ENCODE results near the gene EZH1.

EZH1 gene

DNA sequence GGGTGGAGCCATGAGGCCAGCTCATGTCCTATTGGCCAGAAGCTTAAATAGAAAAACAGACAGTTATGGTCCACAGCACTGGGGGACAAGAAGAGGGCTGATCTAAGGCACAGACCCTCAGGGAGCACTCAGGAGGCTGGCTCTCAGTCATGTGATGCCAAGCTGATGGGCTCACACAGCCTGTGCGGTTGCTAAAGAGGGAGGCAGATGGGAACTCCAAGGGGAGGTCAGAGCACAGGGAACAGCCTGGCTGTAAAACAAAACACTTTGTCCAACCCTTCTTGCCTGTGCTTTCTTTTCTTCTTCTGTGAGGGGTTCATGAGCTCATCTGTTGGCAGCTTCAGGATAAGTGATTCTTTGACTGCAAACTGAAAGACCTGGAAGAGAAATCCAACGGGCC lies 35.3 kb downstream of the EZH1 start:
- Histone ChIP-seq H3K36me3 (peaks cover 96 to 100% (median 98%) of the 10 kb centered on the region in 11 experiments), H3K4me3 (no peak overlapping the region; a peak in 1 of 20 replicates), H3K27me3 (no peaks in the 10 kb centered on the region), H3K27ac (peak overlapping the region in 4 of 11 experiments; percentile 12 to 37 (median 22); a peak in 3 of 22 replicates), H3K9me3 (replicated peaks in 1 of 11) (no peaks in the 10 kb centered on the region), H3K4me2 (peak overlapping the region in 6 of 11 experiments; percentile 18 to 63 (median 54); a peak in 11 of 22 replicates), H3K9ac (peak overlapping the region in 4 of 11 experiments; percentile 11 to 58 (median 56); a peak in 8 of 22 replicates), H3K4me1 (peaks cover 0 to 19% (median 11%) of the 10 kb centered on the region in 10 experiments; a peak in 12 of 20 replicates), H4K20me1 (peaks cover 0 to 8% (median 0%) of the 10 kb centered on the region in 11 experiments; a peak in 1 of 22 replicates)
- no peak for TF ChIP-seq Cebpa-rat (IDR thresholded peaks at IDR 0.05)

GRCh38 chr17:42708588-42708987 lies 36.3 kb downstream of the EZH1 start:
- peaks cover 96 to 100% (median 99%) of the 10 kb centered on the region in 11 experiments for H3K36me3 ChIP-seq
- H3K4me3 ChIP-seq = no peak overlapping the region
- H3K9me3 ChIP-seq (replicated peaks in 1 of 11) = no peaks in the 10 kb centered on the region
- H3K4me2 ChIP-seq = no peak overlapping the region
- H3K4me1 ChIP-seq = peaks cover 0 to 19% (median 11%) of the 10 kb centered on the region in 10 experiments; a peak in 12 of 20 replicates
- no peak for TF ChIP-seq Cebpa-rat (IDR thresholded peaks at IDR 0.05)
- H3K9ac ChIP-seq = no peak overlapping the region
- H3K27me3 ChIP-seq = no peaks in the 10 kb centered on the region
- H3K27ac ChIP-seq = no peak overlapping the region
- H4K20me1 ChIP-seq = peaks cover 0 to 8% (median 0%) of the 10 kb centered on the region in 11 experiments; a peak in 1 of 22 replicates

- H3K4me3 ChIP-seq = no peak overlapping the region
- no peaks in the 10 kb centered on the region for H3K27me3 ChIP-seq
- H3K9me3 ChIP-seq (replicated peaks in 1 of 11) = no peaks in the 10 kb centered on the region
- H3K4me2 ChIP-seq = no peak overlapping the region
- TF ChIP-seq Cebpa-rat (IDR thresholded peaks at IDR 0.05) = no peak
- peaks cover 0 to 19% (median 11%) of the 10 kb centered on the region in 10 experiments; a peak in 12 of 20 replicates for H3K4me1 ChIP-seq
- H3K27ac ChIP-seq = no peak overlapping the region
- peaks cover 98 to 100% (median 100%) of the 10 kb centered on the region in 11 experiments for H3K36me3 ChIP-seq
- H3K9ac ChIP-seq = no peak overlapping the region
- H4K20me1 ChIP-seq = peaks cover 0 to 10% (median 0%) of the 10 kb centered on the region in 11 experiments; a peak in 1 of 22 replicates
Measured at GRCh38 chr17:42706732-42707131, 38.1 kb downstream of the EZH1 start.

DNA sequence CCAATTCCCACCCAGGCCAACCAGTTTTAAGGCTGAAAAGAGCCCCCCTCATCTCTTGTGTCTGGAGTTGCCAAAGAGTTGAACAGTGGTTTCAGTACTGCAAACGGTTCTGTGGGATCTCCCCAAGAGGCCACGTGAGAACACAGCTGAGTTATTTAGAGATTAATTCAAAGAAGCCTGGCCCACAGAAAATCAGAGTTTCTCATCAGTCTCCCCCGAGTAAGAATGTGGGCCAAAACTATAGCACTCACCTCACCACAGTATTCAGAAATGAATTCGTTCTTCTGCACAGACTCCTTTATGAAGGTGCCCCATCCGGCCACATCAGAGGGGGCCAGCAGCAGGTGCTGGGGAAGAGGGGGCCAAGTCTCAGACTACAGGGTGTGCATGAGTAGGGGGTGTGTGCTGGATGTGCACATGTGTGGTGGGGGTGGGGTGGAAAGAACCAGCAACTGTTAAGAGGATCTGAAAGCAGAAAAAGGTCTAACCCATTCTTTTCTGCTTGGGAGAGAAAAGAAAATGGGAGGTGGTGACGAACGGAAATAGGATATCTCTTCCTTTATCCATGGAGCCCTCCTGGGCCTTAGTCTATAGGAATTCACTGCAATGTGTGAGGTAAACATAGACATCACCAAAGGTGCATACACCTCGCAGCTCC lies 39.9 kb downstream of the EZH1 start:
- H3K4me1 ChIP-seq = peaks cover 0 to 12% (median 6%) of the 10 kb centered on the region in 10 experiments; a peak in 12 of 20 replicates
- H3K9ac ChIP-seq = no peak overlapping the region
- H3K36me3 ChIP-seq = peaks cover 97 to 100% (median 100%) of the 10 kb centered on the region in 11 experiments
- TF ChIP-seq Cebpa-rat (IDR thresholded peaks at IDR 0.05) = no peak
- H4K20me1 ChIP-seq = peaks cover 0 to 18% (median 0%) of the 10 kb centered on the region in 11 experiments; a peak in 1 of 22 replicates
- H3K27ac ChIP-seq = no peak overlapping the region
- H3K27me3 ChIP-seq = no peaks in the 10 kb centered on the region
- H3K9me3 ChIP-seq (replicated peaks in 1 of 11) = no peaks in the 10 kb centered on the region
- no peak overlapping the region for H3K4me2 ChIP-seq
- H3K4me3 ChIP-seq = no peak overlapping the region

DNA sequence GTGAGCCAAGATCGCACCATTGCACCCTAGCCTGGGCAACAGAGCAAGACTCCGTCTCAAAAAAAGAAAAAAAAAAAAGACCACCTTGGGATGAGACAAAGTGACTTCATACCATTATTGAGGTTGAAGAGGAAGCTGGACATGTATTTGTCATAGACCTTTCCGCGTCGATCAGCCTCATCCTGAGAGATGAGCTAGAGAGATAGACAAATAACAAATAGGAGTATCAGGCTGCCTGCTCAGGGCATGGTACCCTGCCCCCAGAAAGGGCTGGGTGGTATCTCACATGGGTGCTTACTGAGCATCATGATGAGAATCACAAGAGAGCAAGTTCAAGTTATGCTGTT lies 40.4 kb downstream of the EZH1 start:
- H4K20me1 ChIP-seq = peaks cover 0 to 18% (median 0%) of the 10 kb centered on the region in 11 experiments; a peak in 2 of 22 replicates
- H3K4me3 ChIP-seq = no peak overlapping the region
- no peak overlapping the region for H3K9ac ChIP-seq
- H3K27ac ChIP-seq = no peak overlapping the region
- H3K9me3 ChIP-seq (replicated peaks in 1 of 11) = no peaks in the 10 kb centered on the region
- TF ChIP-seq Cebpa-rat (IDR thresholded peaks at IDR 0.05) = no peak
- H3K4me2 ChIP-seq = no peak overlapping the region
- H3K27me3 ChIP-seq = no peaks in the 10 kb centered on the region
- H3K4me1 ChIP-seq = peaks cover 0 to 7% (median 1%) of the 10 kb centered on the region in 10 experiments; a peak in 9 of 20 replicates
- H3K36me3 ChIP-seq = peaks cover 97 to 100% (median 99%) of the 10 kb centered on the region in 11 experiments

GRCh38 chr17:42702446-42702845 lies 42.4 kb downstream of the EZH1 start:
- Histone ChIP-seq H3K4me3 (no peak overlapping the region), H3K27ac (no peak overlapping the region), H3K27me3 (no peaks in the 10 kb centered on the region), H3K9ac (no peak overlapping the region), H4K20me1 (peaks cover 0 to 18% (median 0%) of the 10 kb centered on the region in 11 experiments; a peak in 2 of 22 replicates), H3K36me3 (peaks cover 84 to 97% (median 92%) of the 10 kb centered on the region in 11 experiments), H3K4me2 (no peak overlapping the region), H3K9me3 (replicated peaks in 1 of 11) (no peaks in the 10 kb centered on the region), H3K4me1 (no peaks in the 10 kb centered on the region)
- TF ChIP-seq Cebpa-rat (IDR thresholded peaks at IDR 0.05) = no peak

DNA sequence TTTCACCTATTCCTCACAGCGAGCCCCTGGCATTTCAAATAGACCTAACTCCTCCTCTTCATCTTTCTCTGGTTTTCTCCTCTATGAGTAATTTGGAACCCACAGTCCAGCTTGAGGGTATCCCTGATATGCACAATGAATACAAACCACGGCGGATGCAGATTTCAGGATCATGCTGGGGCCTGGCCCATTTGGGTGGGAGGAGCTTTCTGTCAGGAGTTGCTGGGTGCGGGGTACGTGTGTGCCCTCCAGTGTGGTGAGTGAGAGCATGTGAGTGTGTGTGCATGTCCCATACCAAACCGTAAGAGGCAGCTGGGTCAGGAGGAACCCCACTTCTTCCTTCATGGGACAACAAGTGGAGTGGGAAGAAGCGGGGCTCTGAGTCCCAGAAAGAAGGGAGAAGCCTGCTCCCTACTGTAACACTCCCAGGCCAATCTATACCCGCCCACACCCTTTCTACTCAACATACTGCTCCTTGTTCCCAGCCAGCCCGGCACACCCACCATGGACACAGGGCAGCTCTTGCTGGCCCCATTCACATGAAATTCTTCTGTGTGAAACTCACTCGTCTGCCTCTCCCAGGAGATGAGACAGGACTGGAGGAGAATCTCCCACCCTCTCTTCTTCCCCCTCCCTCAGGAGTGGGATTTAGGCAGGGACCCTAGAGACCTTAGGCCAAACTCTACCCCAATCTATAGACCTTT lies 44.1 kb downstream of the EZH1 start:
- Histone ChIP-seq H3K4me2 (no peak overlapping the region), H3K4me1 (no peaks in the 10 kb centered on the region), H3K9me3 (replicated peaks in 1 of 11) (no peaks in the 10 kb centered on the region), H3K27me3 (no peaks in the 10 kb centered on the region), H3K27ac (no peak overlapping the region), H3K9ac (no peak overlapping the region), H3K36me3 (peaks cover 75 to 97% (median 89%) of the 10 kb centered on the region in 11 experiments), H4K20me1 (peaks cover 0 to 21% (median 0%) of the 10 kb centered on the region in 11 experiments; a peak in 2 of 22 replicates), H3K4me3 (no peak overlapping the region)
- TF ChIP-seq Cebpa-rat (IDR thresholded peaks at IDR 0.05) = no peak

GRCh38 chr17:42699415-42699740 lies 45.5 kb downstream of the EZH1 start:
- peaks cover 67 to 97% (median 83%) of the 10 kb centered on the region in 11 experiments for H3K36me3 ChIP-seq

GRCh38 chr17:42698736-42699414 lies 46.0 kb downstream of the EZH1 start:
- Histone ChIP-seq H3K4me1 (no peaks in the 10 kb centered on the region), H4K20me1 (peaks cover 0 to 28% (median 0%) of the 10 kb centered on the region in 11 experiments; a peak in 2 of 22 replicates), H3K4me3 (no peak overlapping the region), H3K9me3 (replicated peaks in 1 of 11) (no peaks in the 10 kb centered on the region), H3K36me3 (peaks cover 62 to 97% (median 79%) of the 10 kb centered on the region in 11 experiments), H3K27me3 (no peaks in the 10 kb centered on the region), H3K9ac (no peak overlapping the region), H3K4me2 (no peak overlapping the region), H3K27ac (no peak overlapping the region)
- TF ChIP-seq Cebpa-rat (IDR thresholded peaks at IDR 0.05) = no peak

More at GRCh38 chr17:42699415-42699740, 45.5 kb downstream of the EZH1 start:
- TF ChIP-seq Cebpa-rat (IDR thresholded peaks at IDR 0.05) = no peak
- Histone ChIP-seq H4K20me1 (peaks cover 0 to 28% (median 0%) of the 10 kb centered on the region in 11 experiments; a peak in 2 of 22 replicates), H3K9me3 (replicated peaks in 1 of 11) (no peaks in the 10 kb centered on the region), H3K4me3 (no peak overlapping the region), H3K27ac (no peak overlapping the region), H3K4me1 (no peaks in the 10 kb centered on the region), H3K27me3 (no peaks in the 10 kb centered on the region), H3K4me2 (no peak overlapping the region), H3K9ac (no peak overlapping the region)

Data from BLaER1 treated with 17β-estradiol and CSF1 and Interleukin-3, amounts not matched to agents 10 nM and 100 nM (cell line).